H9 (cell line): ENCODE results near the gene FOLR3. TPM values are rescaled to one million over a fixed set of nuclear protein-coding genes. Genes with fewer than 3 reads are reported as not detected.
"Not testable (repeated sequence)": the region's sequence is repeated elsewhere in the genome, so short reads cannot be mapped to it uniquely, and the experiment has no call there.

Experiments used
- DNase-seq: peaks from one replicate; pipeline ENCODE4 v3.0.0-alpha.2; 2017
- H2AFZ ChIP-seq: one replicate; pipeline ENCODE4 v1.6.1; 2013; ENCODE audit warnings: mild to moderate bottlenecking, low read length, control low read depth, moderate library complexity
- H2AK5ac ChIP-seq: 2 replicates; pipeline ENCODE4 v1.6.1; 2013; ENCODE audit warnings: low read length, control low read depth, mixed read lengths; ENCODE audit not compliant: insufficient read length
- H2BK120ac ChIP-seq: one replicate; pipeline ENCODE4 v1.6.1; 2013; ENCODE audit warnings: low read depth, mild to moderate bottlenecking, low read length, control low read depth, inconsistent platforms; ENCODE audit not compliant: poor library complexity, severe bottlenecking
- H2BK12ac ChIP-seq: 2 replicates; pipeline ENCODE4 v1.6.1; 2013; ENCODE audit warnings: low read length, control low read depth, mixed read lengths, low read depth; ENCODE audit not compliant: insufficient read length
- H2BK15ac ChIP-seq: 2 replicates; pipeline ENCODE4 v1.6.1; 2013; ENCODE audit warnings: low read depth, low read length, control low read depth
- H2BK20ac ChIP-seq: one replicate; pipeline ENCODE4 v1.6.1; 2013; ENCODE audit warnings: low read depth, mild to moderate bottlenecking, low read length, control low read depth, inconsistent platforms; ENCODE audit not compliant: poor library complexity, severe bottlenecking
- H2BK5ac ChIP-seq: 2 replicates; pipeline ENCODE4 v1.6.1; 2013; ENCODE audit warnings: low read length, control low read depth, mixed read lengths; ENCODE audit not compliant: insufficient read length
- H3K14ac ChIP-seq: 2 replicates; pipeline ENCODE4 v1.6.1; 2013; ENCODE audit warnings: low read length, control low read depth; ENCODE audit not compliant: insufficient read depth
- H3K18ac ChIP-seq: 2 replicates; pipeline ENCODE4 v1.6.1; 2013; ENCODE audit warnings: low read depth, mild to moderate bottlenecking, mixed read lengths, low read length, control low read depth; ENCODE audit not compliant: insufficient read length
- H3K23ac ChIP-seq: 2 replicates; pipeline ENCODE4 v1.6.1; 2013; ENCODE audit warnings: low read length, control low read depth, mixed read lengths, low read depth; ENCODE audit not compliant: insufficient read length
- H3K23me2 ChIP-seq: 2 replicates; pipeline ENCODE4 v1.6.1; 2013; ENCODE audit warnings: low read depth, mild to moderate bottlenecking, mixed read lengths, low read length, control low read depth; ENCODE audit not compliant: insufficient read length, poor library complexity, severe bottlenecking
- H3K27ac ChIP-seq: 2 replicates; pipeline ENCODE4 v1.5.1; 2013; ENCODE audit warnings: low read length, control low read depth, mixed read lengths, low read depth; ENCODE audit not compliant: insufficient read length
- H3K27me3 ChIP-seq: 2 replicates; pipeline ENCODE4 v1.6.1; 2013; ENCODE audit warnings: low read length, control low read depth, inconsistent platforms; ENCODE audit not compliant: insufficient read depth
- H3K4ac ChIP-seq: 2 replicates; pipeline ENCODE4 v1.6.1; 2013; ENCODE audit warnings: low read depth, mild to moderate bottlenecking, control low read depth, inconsistent platforms, low read length, moderate library complexity
- H3K4me1 ChIP-seq: 2 replicates; pipeline ENCODE4 v1.6.1; 2013; ENCODE audit warnings: low read length, control low read depth, inconsistent platforms; ENCODE audit not compliant: insufficient read depth
- H3K4me2 ChIP-seq: 2 replicates; pipeline ENCODE4 v1.6.1; 2013; ENCODE audit warnings: low read length, control low read depth, mixed read lengths; ENCODE audit not compliant: insufficient read length, insufficient read depth
- H3K56ac ChIP-seq: 2 replicates; pipeline ENCODE4 v1.6.1; 2013; ENCODE audit warnings: low read depth, mild to moderate bottlenecking, mixed read lengths, low read length, control low read depth; ENCODE audit not compliant: insufficient read length
- H3K79me1 ChIP-seq: 2 replicates; pipeline ENCODE4 v1.6.1; 2013; ENCODE audit warnings: low read depth, mild to moderate bottlenecking, moderate library complexity, low read length, control low read depth, inconsistent platforms; ENCODE audit not compliant: insufficient read depth, poor library complexity, severe bottlenecking
- H3K79me2 ChIP-seq: 2 replicates; pipeline ENCODE4 v1.6.1; 2013; ENCODE audit warnings: low read length, control low read depth, inconsistent platforms; ENCODE audit not compliant: insufficient read depth
- H3K9ac ChIP-seq: 2 replicates; pipeline ENCODE4 v1.6.1; 2013; ENCODE audit warnings: low read length, control low read depth, mixed read lengths; ENCODE audit not compliant: insufficient read length; ENCODE audit errors: extremely low read depth
- H3K9me3 ChIP-seq: one replicate; pipeline ENCODE4 v1.6.1; 2013; ENCODE audit warnings: low read depth, low read length, inconsistent platforms; ENCODE audit not compliant: control insufficient read depth
- H3T11ph ChIP-seq: one replicate; pipeline ENCODE4 v1.6.1; 2013; ENCODE audit warnings: mild to moderate bottlenecking, low read length, control low read depth, inconsistent platforms
- H4K20me1 ChIP-seq: one replicate; pipeline ENCODE4 v1.6.1; 2013; ENCODE audit not compliant: control insufficient read depth, insufficient read length, insufficient read depth
- H4K5ac ChIP-seq: 2 replicates; pipeline ENCODE4 v1.6.1; 2013; ENCODE audit warnings: low read depth, mild to moderate bottlenecking, mixed read lengths, low read length, control low read depth; ENCODE audit not compliant: insufficient read length
- H4K8ac ChIP-seq: replicated peaks from 2 replicates; pipeline ENCODE4 v1.6.1; 2013; ENCODE audit warnings: low read length, control low read depth, mixed read lengths, low read depth; ENCODE audit not compliant: insufficient read length
- H4K91ac ChIP-seq: 2 replicates; pipeline ENCODE4 v1.6.1; 2013; ENCODE audit warnings: low read depth, mild to moderate bottlenecking, moderate library complexity, mixed read lengths, low read length, control low read depth; ENCODE audit not compliant: insufficient read length
- H3K27ac Mint-ChIP-seq, 3 experiments: 2 replicates in 2 of 3; 3 replicates in 1 of 3; pipeline ENCODE4 v1.8.0; 2020 to 2021; ENCODE audit warnings: mixed read lengths in 3 of 3, mild to moderate bottlenecking in 1 of 3, moderate library complexity in 1 of 3
- H3K27me3 Mint-ChIP-seq: 2 replicates; pipeline ENCODE4 v1.8.0; 2021; ENCODE audit warnings: low read depth, mild to moderate bottlenecking, moderate library complexity, mixed read lengths
- H3K36me3 Mint-ChIP-seq, 3 experiments: 2 replicates in 2 of 3; 3 replicates in 1 of 3; pipeline ENCODE4 v1.8.0; 2020 to 2021; ENCODE audit warnings: low read depth in 3 of 3, mixed read lengths in 3 of 3; ENCODE audit not compliant: insufficient read depth in 1 of 3
- H3K4me1 Mint-ChIP-seq, 2 experiments: 2 replicates each; pipeline ENCODE4 v1.8.0; 2020; ENCODE audit warnings: mixed read lengths in 2 of 2
- H3K4me3 Mint-ChIP-seq, 2 experiments: 2 replicates in 1 of 2; 3 replicates in 1 of 2; pipeline ENCODE4 v1.8.0; 2020 to 2021; ENCODE audit warnings: mild to moderate bottlenecking in 2 of 2, mixed read lengths in 2 of 2, moderate library complexity in 1 of 2
- H3K9me3 Mint-ChIP-seq, 2 experiments: 2 replicates in 1 of 2; 3 replicates in 1 of 2; pipeline ENCODE4 v1.8.0; 2020; ENCODE audit warnings: mild to moderate bottlenecking in 2 of 2, mixed read lengths in 2 of 2, moderate library complexity in 1 of 2
- WGBS: extraction: QIAGEN DNeasy Blood & Tissue Kit; methylation state at CpG from one replicate; pipeline ENCODE4 v1.1.7; 2013; ENCODE audit warnings: missing lambda C conversion rate, low lambda C conversion rate, mixed read lengths; ENCODE audit not compliant: insufficient read length; ENCODE audit errors: extremely low coverage; 5-methylcytosine and 5-hydroxymethylcytosine counted together
- total RNA-seq: library from RNA; stranded (reverse); gene quantifications from 2 replicates; pipeline ENCODE4 v1.2.1, GENCODE V29; 2021
- TF ChIP-seq, protein P1 (sequence below): fragments of 200-600 bp; sonication (generic); conservative IDR thresholded peaks from 3 replicates; pipeline ENCODE4 v1.8.0; 2021; ENCODE audit warnings: antibody characterized with exemption, mild to moderate bottlenecking

The FOLR3 gene
- total RNA-seq, 1 experiment from 2014 or later: not detected

DNA sequence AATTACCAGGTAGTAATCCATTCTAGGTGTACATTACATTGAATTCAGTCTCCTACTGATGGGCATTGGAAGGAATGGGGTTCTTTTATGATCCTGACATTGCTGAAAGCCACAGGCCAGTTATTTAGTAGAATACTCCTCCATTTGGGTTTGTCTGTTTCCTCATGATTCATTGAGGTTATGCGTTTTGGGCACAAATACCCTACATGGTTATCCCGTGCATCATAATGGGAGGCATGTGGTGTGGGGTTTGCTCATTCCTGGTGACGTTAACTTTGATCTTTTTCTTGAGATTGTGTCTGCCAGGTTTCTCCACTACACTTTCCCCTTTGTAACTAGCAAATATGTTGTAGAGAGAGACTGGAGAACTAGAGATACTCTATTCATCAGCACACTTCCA is 5.5 kb downstream of the FOLR3 start:
- H3K79me1 ChIP-seq: no peaks in the 10 kb centered on the region
- no peak overlapping the region for H4K5ac ChIP-seq
- no peak overlapping the region for H2BK15ac ChIP-seq
- no peak overlapping the region for H3K4me2 ChIP-seq
- H2AK5ac ChIP-seq: no peak overlapping the region
- H4K8ac ChIP-seq: no peak overlapping the region
- H3K36me3 Mint-ChIP-seq: no peaks in the 10 kb centered on the region
- no peak overlapping the region for H3K14ac ChIP-seq
- TF ChIP-seq, protein P1, sequence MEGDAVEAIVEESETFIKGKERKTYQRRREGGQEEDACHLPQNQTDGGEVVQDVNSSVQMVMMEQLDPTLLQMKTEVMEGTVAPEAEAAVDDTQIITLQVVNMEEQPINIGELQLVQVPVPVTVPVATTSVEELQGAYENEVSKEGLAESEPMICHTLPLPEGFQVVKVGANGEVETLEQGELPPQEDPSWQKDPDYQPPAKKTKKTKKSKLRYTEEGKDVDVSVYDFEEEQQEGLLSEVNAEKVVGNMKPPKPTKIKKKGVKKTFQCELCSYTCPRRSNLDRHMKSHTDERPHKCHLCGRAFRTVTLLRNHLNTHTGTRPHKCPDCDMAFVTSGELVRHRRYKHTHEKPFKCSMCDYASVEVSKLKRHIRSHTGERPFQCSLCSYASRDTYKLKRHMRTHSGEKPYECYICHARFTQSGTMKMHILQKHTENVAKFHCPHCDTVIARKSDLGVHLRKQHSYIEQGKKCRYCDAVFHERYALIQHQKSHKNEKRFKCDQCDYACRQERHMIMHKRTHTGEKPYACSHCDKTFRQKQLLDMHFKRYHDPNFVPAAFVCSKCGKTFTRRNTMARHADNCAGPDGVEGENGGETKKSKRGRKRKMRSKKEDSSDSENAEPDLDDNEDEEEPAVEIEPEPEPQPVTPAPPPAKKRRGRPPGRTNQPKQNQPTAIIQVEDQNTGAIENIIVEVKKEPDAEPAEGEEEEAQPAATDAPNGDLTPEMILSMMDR: no peak
- H3K18ac ChIP-seq: no peak overlapping the region
- H2BK12ac ChIP-seq: no peak overlapping the region
- H3T11ph ChIP-seq: no peak overlapping the region
- H3K9me3 Mint-ChIP-seq: no peaks in the 10 kb centered on the region; a peak in 1 of 5 replicates
- peaks cover 3 to 5% of the 10 kb centered on the region in 2 experiments; a peak in 3 of 4 replicates for H3K4me1 Mint-ChIP-seq
- no peaks in the 10 kb centered on the region for H3K23me2 ChIP-seq
- H3K27me3 Mint-ChIP-seq: peaks cover 13% of the 10 kb centered on the region
- H2BK5ac ChIP-seq: no peak overlapping the region
- no peaks in the 10 kb centered on the region for H4K20me1 ChIP-seq
- H3K79me2 ChIP-seq: no peaks in the 10 kb centered on the region
- H3K27ac Mint-ChIP-seq: no peak overlapping the region
- no peak overlapping the region for H4K91ac ChIP-seq
- H3K56ac ChIP-seq: no peak overlapping the region
- H3K23ac ChIP-seq: no peak overlapping the region
- no peak for DNase-seq
- no peak overlapping the region for H2BK120ac ChIP-seq
- H2AFZ ChIP-seq: no peak overlapping the region
- no peaks in the 10 kb centered on the region; the same call in none of the 2 replicates for H3K4me1 ChIP-seq
- no peak overlapping the region for H3K27ac ChIP-seq
- H3K27me3 ChIP-seq: no peaks in the 10 kb centered on the region
- no CpG with 5 or more reads among the region's 3 CpGs for WGBS
- no peak overlapping the region for H3K9ac ChIP-seq
- no peak overlapping the region for H2BK20ac ChIP-seq
- no peak overlapping the region for H3K4ac ChIP-seq
- H3K9me3 ChIP-seq: no peaks in the 10 kb centered on the region
- H3K4me3 Mint-ChIP-seq: no peak overlapping the region

DNA sequence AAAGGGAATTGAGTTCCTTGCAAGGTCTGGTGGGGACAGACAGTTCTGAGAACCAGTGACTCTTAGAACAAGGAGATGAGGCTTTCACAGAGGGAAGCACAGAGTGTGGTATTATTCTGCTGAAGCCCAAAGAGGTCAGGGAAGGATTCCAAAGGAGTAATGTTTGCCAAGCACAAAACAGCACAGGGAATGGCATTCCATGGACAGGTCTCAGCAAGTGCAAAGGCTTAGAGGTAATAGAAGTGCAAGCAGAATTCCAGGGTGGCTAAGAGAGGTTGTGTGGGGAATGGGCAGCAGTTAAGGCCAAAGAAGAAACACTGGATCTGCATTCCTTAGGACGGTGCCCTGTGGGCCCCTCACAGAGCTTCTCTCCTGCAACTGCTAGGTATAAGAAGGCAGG is 6.6 kb downstream of the FOLR3 start:
- H2AK5ac ChIP-seq, H2BK12ac ChIP-seq, H2BK15ac ChIP-seq, H2BK5ac ChIP-seq, H2BK20ac ChIP-seq, H2AFZ ChIP-seq, H3K36me3 Mint-ChIP-seq, H3K27me3 ChIP-seq, H4K20me1 ChIP-seq, H3K14ac ChIP-seq, H3K9me3 Mint-ChIP-seq, H3K4me1 Mint-ChIP-seq, H3K4ac ChIP-seq, H3K56ac ChIP-seq, H3K27ac ChIP-seq, H3T11ph ChIP-seq, H3K9ac ChIP-seq, H3K4me1 ChIP-seq, H3K4me2 ChIP-seq, H3K23ac ChIP-seq, H4K91ac ChIP-seq, H3K18ac ChIP-seq, H3K4me3 Mint-ChIP-seq, H3K27ac Mint-ChIP-seq, H2BK120ac ChIP-seq, H3K9me3 ChIP-seq, H3K79me2 ChIP-seq, DNase-seq, H3K23me2 ChIP-seq, H4K5ac ChIP-seq, H3K79me1 ChIP-seq, H4K8ac ChIP-seq: not testable (repeated sequence)
- peaks cover 11% of the 10 kb centered on the region for H3K27me3 Mint-ChIP-seq
- WGBS: no CpG with 5 or more reads among the region's 1 CpG
